ENCODE data around the gene BCL6B.

BCL6B gene

DNA sequence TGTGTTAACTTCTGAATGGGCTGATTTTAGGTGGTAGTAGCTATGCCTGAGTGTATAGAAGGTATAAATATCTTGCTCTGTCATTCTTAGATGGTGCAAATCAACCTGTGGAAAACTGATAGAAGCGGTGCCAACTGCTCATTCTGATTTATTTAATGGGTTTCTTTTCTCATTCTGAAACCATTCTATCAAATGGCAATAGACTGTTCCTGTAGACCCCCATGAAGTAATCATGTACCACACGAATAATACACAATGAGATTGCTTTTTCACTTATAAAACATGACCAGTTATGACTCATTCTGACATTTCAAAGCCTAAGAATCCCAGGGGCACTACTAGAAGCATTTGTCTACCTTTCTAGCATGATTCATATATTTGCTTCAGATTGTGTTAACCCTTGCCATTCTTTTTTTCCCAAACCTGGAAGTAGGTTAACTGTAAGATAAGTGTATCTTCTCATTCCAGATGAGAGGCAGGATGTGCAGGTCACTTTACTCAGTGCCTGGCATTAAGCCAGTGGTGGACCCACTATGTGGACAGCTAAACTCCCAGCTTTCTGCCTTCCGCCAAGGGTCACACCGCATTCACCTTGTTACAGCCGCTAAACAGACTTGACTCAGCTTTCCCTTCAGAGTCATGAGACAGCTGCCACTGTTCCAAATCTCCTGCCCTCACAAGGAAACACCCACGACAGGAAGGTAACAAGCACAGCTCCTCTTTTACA is 37.5 kb downstream of the BCL6B start:
- DNase-seq, result no peak

DNA sequence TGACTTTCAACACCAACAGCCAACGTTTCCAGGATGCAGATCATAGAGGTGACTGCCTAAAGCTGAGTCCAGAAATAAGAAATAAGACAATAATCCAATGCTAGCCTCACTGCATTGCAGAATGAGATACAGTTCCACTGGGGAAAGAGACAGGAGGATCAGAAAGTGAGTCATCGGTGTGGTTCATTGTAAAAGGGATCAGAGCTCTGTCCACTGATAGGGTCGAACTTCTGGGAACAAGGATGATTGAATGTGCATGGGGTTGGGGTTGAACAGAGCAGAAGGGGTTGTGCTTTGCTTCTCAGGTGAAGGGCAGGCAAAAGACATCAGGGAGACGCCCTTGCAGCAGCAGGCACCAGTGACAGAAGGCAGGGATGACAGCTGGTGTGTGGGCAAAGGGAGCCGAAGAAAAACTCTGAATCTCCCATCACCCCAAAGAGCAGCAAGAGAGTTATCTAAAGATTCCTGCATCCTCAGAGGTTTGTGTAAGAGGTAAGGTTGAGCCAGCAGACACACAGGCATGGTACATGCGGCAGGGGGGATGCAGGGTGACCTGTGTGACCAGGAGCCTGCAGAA is 40.8 kb downstream of the BCL6B start:
- no peak for DNase-seq

DNA sequence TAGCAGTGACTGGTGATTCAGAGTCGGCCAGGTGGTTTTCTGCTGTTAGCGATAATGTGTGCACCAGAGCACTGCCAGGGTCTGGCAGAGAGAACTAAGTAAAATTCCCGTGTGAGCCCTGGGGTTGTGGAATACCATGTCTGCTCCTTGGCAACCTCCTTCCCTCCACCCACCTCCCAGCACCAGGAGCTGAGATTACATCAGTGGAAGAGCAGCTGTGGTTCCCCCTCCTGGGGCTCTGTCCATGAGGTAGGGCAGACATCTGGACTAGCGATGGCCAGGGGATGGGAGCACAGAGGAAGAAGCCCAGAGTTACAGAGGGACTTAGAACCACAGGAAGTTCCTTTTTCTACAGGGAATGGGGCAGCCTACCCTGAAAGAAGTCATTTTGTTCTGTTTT is 41.4 kb downstream of the BCL6B start:
- no peak for DNase-seq

DNA sequence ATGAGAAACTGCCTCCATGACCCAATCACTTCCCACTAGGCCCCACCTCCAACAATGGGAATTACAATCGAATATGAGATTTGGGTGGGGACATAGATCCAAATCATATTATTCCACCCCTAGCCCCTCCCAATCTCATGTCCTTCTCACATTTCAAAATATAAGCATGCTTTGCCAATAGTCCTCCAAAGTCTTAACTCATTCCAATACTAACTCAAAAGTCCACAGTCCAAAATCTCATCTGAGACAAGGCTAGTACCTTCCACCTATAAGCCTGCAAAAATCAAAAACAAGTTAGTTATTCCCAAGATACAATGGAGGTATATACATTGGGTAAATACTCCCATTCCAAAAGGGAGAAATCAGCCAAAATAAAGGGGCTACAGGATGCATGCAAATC is 44.3 kb downstream of the BCL6B start:
- no peak for DNase-seq

DNA sequence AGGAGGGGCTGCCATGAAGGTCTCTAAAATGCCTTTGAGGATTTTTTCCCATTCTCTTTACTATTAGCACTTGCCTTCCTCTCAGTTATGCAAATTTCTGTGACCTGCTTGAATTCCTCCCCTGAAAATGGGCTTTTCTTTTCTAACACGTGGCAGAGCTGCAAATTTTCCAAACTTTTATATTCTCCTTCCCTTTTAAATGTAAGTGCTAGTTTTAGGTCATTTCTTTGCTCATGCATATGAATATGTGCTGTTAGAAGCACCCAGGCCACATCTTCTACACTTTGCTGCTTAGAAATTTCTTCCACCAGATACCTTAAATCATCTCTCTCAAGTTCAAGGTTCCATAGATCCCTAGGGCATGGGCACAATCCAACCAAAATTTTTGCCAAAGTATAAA is 45.4 kb downstream of the BCL6B start:
- DNase-seq, result no peak

DNA sequence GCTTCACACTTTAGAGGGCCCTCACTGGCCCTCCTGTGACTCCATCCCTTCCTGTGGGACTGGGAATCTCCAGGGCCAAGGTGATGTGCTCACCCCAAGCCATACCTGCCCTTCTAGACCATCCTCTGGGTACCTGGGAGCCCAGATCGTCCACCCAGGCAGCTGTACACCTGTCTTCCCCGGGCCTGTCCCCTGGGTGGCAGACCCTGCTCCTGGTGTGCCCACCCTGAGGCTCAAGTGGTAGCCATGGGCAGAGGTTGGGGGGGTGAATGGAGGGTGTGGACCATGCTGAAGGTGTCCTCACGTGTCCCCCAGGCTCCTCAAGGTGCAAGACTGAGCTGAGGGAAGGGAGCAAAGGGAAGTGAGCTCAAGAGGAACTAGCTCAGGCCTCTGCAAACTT is 47.9 kb downstream of the BCL6B start:
- no peak for DNase-seq

DNA sequence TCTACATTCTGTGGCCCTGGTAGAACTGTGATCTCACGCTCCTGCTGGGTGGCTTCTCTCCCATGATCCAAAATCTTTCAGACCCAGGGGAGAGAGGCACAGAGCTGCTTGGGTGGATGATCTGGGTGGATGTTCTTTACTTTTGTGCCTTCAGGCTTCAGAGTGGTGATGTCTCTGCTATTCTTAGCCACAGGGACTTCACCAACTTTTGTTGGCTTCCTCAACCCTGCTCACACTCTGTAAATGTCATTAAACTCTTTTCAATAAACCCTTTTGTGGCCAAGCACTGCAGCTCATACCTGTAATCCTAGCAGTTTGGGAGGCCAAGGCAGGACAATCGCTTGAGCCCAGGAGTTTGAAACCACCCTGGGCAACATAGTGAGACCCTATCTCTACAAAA is 49.6 kb downstream of the BCL6B start:
- no peak for DNase-seq

DNA sequence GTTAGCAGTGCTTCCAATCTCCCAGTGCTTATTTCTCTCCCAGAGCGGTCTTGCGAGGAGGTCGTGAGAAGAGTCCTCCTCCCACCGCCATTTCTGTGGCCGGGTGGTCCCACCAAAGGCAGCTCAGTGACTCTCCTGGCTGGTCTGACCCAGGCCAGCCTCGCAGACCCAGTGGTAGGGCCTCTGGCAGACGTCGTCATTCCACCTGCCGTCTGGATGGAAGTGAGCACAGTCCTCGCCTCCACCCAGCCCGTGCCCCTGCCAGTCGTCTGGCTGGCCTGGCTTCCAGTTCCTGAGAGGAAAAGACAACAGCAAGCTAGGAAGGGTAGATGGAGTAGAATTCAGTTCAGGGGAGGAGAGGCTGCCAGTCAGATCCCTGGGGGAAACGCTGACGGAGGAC is 52.1 kb downstream of the BCL6B start:
- DNase-seq, result no peak

DNA sequence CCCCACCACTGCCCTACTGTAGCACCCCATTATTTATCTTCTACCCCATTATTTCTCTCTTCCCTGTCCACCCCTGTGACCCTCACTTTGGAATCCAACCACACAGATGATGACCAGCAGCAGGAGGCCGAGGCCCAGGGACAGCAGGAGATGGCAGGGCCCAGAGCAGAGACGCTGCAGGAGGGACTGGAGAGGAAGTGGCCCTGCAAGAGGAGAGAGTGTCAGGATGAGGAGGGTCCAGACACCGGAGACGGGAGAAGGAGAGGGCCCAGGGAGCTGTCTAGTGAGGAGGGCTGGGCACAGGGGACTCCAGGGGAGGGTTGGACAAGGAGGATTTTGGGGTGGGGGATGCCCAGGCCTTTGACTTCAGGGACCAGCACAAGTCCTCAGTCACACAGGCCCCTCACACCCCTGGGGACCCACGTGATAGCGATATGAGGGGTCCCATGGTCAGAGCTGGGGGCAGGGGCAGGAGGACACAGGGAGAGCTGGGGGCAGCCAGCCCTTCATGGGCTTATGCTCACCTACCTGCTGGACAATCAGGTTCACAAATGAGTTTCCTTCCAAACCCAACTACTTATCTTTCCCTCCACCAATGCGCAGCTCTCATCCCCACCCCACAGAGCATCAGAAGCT is 55.2 kb downstream of the BCL6B start:
- DNase-seq, result no peak

DNA sequence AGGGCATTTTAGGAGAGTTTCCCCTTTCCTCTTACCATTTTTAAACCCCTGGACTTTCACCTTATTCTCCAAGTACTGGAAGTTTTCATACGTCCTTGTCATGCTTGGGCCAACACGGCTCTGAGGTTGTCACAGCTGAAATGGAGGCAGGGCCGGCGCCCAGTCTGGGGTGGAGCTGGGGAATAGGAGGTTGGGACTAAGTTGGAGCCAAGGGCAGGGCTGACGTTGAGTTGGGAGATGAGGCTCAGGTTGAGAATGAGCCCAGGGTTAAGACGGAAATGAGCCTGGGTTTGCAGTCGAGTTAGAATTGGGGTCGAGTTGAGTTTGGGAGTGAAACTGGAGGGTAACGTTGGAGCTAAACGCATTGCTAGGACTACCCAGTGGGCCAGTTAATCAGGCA is 55.9 kb downstream of the BCL6B start:
- no peak for DNase-seq

All from fibroblast of skin of scalp (primary cell).